ENCODE measurements around the gene PPP2R1B. TPM values are rescaled to one million over a fixed set of nuclear protein-coding genes. Genes with fewer than 3 reads are reported as not detected.
A peak's percentile ranks its signal among the peaks of the same experiment; 100 is the strongest.

PPP2R1B gene
- total and polyA plus RNA-seq, 7 experiments from 2014 or later, result 15.1 to 49.2 (median 33.1) TPM

DNA sequence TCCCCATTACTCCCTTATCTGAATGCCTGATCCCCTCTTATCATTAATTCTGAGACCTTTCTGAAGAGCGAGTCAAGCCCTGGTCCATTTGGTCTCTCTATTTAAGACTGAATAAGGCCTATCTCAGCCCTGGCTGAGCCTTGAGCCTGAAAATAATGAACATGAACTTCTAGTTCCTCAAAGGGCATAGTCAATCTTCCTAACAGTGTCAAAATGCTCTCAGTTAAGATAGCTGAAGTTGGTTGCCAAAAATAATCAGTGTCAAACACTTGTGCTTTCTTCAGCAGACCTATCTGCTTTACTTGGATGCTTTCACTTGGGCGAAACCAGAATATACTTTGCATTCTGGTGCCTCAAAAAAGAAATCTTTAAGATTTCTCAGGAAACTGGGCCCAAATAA, 42.6 kb upstream of the PPP2R1B start:
- Mint-ChIP-seq H3K4me3 (no peak overlapping the region), H3K9me3 (no peaks in the 10 kb centered on the region), H3K27ac (peak overlapping the region in 4 of 9 donors; percentile 19 to 68 (median 57)), H3K36me3 (peaks cover 19 to 68% (median 31%) of the 10 kb centered on the region in 5 donors), H3K4me1 (peaks cover 0 to 6% (median 0%) of the 10 kb centered on the region in 7 donors), H3K27me3 (no peaks in the 10 kb centered on the region)
- intact Hi-C loops (cut with micrococcal nuclease), result no loop called here
- ATAC-seq, result no peak
- no peaks in the 10 kb centered on the region for H3K4me1 ChIP-seq (ENCODE audit: control insufficient read depth in 2 of 2, insufficient read depth in 2 of 2, low read length in 2 of 2)
- CTCF ChIA-PET, result no interaction called here
- no peaks in the 10 kb centered on the region for H3K27me3 ChIP-seq (ENCODE audit: control insufficient read depth in 2 of 2, insufficient read depth in 2 of 2, low read length in 2 of 2)
- H3K9me3 ChIP-seq (ENCODE audit: control insufficient read depth in 2 of 3, low read length in 3 of 3), result no peaks in the 10 kb centered on the region
- H3K4me3 ChIP-seq (ENCODE audit: low read length), result no peak overlapping the region
- no peak for DNase-seq
- no peak overlapping the region for H3K27ac ChIP-seq (ENCODE audit: low read depth, low read length)
- H3K36me3 ChIP-seq (ENCODE audit: control insufficient read depth in 2 of 3, insufficient read depth in 3 of 3, low read length in 3 of 3), result peaks cover 0 to 52% (median 4%) of the 10 kb centered on the region in 3 experiments
- POLR2A ChIA-PET, result no interaction called here

DNA sequence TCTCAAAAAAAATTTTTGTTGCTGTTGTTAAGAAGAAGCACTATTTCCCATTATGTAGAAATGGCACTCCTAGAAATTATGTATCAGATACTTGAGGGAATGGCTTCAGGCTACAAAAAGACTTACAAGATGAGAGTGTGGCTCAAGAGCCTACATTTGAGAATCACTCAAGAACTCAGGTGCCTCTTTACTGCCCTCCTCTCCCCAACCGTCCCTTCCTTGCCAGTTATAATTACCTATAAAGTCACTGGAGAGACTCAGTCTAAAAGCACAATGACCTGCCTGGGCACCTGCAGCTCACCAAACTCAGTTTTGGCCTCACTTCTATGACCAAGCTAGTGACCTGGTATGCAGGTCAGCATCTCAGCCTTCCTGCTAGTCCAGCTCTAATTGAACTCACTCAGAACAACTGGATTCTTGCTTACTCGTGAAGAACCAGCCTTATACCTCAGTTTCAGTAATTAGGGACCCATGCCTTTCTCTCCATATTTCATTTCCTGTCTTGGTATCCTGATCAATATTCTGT, 41.9 kb upstream of the PPP2R1B start:
- H3K9me3 Mint-ChIP-seq, result no peaks in the 10 kb centered on the region
- H3K9me3 ChIP-seq (ENCODE audit: control insufficient read depth in 2 of 3, low read length in 3 of 3), result no peaks in the 10 kb centered on the region
- POLR2A ChIA-PET, result no interaction called here
- intact Hi-C loops (cut with micrococcal nuclease), result no loop called here
- H3K4me3 ChIP-seq (ENCODE audit: low read length), result no peak overlapping the region
- H3K27ac Mint-ChIP-seq, result peak overlapping the region in 3 of 9 donors; percentile 19 to 66 (median 48)
- peaks cover 0 to 6% (median 0%) of the 10 kb centered on the region in 7 donors for H3K4me1 Mint-ChIP-seq
- H3K27ac ChIP-seq (ENCODE audit: low read depth, low read length), result no peak overlapping the region
- H3K36me3 Mint-ChIP-seq, result peaks cover 19 to 68% (median 31%) of the 10 kb centered on the region in 5 donors
- H3K27me3 Mint-ChIP-seq, result no peaks in the 10 kb centered on the region
- no peak for ATAC-seq
- no peak for DNase-seq
- no peak overlapping the region for H3K4me3 Mint-ChIP-seq
- no peaks in the 10 kb centered on the region for H3K4me1 ChIP-seq (ENCODE audit: control insufficient read depth in 2 of 2, insufficient read depth in 2 of 2, low read length in 2 of 2)
- H3K27me3 ChIP-seq (ENCODE audit: control insufficient read depth in 2 of 2, insufficient read depth in 2 of 2, low read length in 2 of 2), result no peaks in the 10 kb centered on the region
- CTCF ChIA-PET, result no interaction called here
- H3K36me3 ChIP-seq (ENCODE audit: control insufficient read depth in 2 of 3, insufficient read depth in 3 of 3, low read length in 3 of 3), result peaks cover 0 to 56% (median 4%) of the 10 kb centered on the region in 3 experiments

DNA sequence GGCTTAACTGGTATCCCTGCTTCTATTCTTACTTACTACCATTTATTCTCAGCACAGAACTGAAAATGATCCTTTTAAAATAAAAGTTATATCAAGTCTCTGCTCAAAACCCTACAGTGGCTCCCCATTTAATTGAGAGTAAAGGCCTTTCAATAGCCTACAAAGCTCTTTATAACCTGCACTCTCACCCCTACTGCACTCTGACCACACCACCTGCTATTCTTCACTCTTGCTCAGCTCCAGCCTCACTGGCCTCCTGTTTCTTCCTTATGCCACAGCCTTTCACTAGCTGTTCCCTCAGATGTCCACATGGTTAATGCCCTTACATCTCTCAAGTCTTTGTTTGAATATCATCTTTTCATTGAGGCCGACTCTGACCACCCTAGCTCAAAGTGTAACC, 40.9 kb upstream of the PPP2R1B start:
- CTCF ChIA-PET, result interaction anchor here (0.6 to 1.0 kb wide), 3 partner anchors 14 to 135 kb away, joined by 3 read pairs; no protein-coding TSS in a partner anchor
- Histone ChIP-seq H3K36me3 (ENCODE audit: control insufficient read depth in 2 of 3, insufficient read depth in 3 of 3, low read length in 3 of 3) (peaks cover 0 to 61% (median 4%) of the 10 kb centered on the region in 3 experiments), H3K9me3 (ENCODE audit: control insufficient read depth in 2 of 3, low read length in 3 of 3) (no peaks in the 10 kb centered on the region), H3K27ac (ENCODE audit: low read depth, low read length) (no peak overlapping the region), H3K27me3 (ENCODE audit: control insufficient read depth in 2 of 2, insufficient read depth in 2 of 2, low read length in 2 of 2) (no peaks in the 10 kb centered on the region), H3K4me1 (ENCODE audit: control insufficient read depth in 2 of 2, insufficient read depth in 2 of 2, low read length in 2 of 2) (no peaks in the 10 kb centered on the region), H3K4me3 (ENCODE audit: low read length) (no peak overlapping the region)
- no peak overlapping the region for H3K4me3 Mint-ChIP-seq
- H3K27ac Mint-ChIP-seq, result peak overlapping the region in 1 of 9 donors; percentile 17
- H3K4me1 Mint-ChIP-seq, result peaks cover 0 to 13% (median 0%) of the 10 kb centered on the region in 7 donors
- no peak for ATAC-seq
- H3K9me3 Mint-ChIP-seq, result no peaks in the 10 kb centered on the region
- POLR2A ChIA-PET, result no interaction called here
- intact Hi-C loops (cut with micrococcal nuclease), result no loop called here
- H3K36me3 Mint-ChIP-seq, result peaks cover 24 to 71% (median 40%) of the 10 kb centered on the region in 5 donors
- DNase-seq, result no peak
- no peaks in the 10 kb centered on the region for H3K27me3 Mint-ChIP-seq

DNA sequence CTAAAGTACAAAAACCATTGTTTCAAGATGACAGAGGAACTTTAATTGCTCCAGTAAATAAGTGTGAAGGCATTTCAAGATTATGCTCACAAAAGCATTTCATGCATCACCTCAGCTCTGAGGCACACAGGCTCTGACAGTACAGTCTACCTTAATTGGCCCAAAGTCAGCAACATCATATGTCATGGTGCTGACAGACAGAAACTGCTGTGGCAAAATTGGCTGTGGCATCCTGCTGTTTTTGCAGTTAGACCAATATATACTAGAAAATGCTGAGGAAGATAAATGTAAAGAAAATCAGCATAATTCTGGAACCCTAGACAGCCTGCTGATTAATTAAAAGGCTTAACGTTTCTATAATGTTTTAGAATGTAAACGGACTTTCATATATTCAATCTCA, 34.9 kb upstream of the PPP2R1B start:
- Mint-ChIP-seq H3K9me3 (peaks cover 3 to 25% (median 7%) of the 10 kb centered on the region in 11 donors), H3K27me3 (no peaks in the 10 kb centered on the region), H3K4me1 (peaks cover 0 to 11% (median 4%) of the 10 kb centered on the region in 7 donors), H3K4me3 (no peak overlapping the region), H3K36me3 (peaks cover 29 to 87% (median 65%) of the 10 kb centered on the region in 5 donors), H3K27ac (no peak overlapping the region)
- H3K27me3 ChIP-seq (ENCODE audit: control insufficient read depth in 2 of 2, insufficient read depth in 2 of 2, low read length in 2 of 2), result no peaks in the 10 kb centered on the region
- peaks cover 0 to 45% (median 6%) of the 10 kb centered on the region in 3 experiments for H3K36me3 ChIP-seq (ENCODE audit: control insufficient read depth in 2 of 3, insufficient read depth in 3 of 3, low read length in 3 of 3)
- DNase-seq, result no peak
- intact Hi-C loops (cut with micrococcal nuclease), result no loop called here
- no peak overlapping the region for H3K4me3 ChIP-seq (ENCODE audit: low read length)
- no peaks in the 10 kb centered on the region for H3K4me1 ChIP-seq (ENCODE audit: control insufficient read depth in 2 of 2, insufficient read depth in 2 of 2, low read length in 2 of 2)
- peaks cover 0 to 13% (median 0%) of the 10 kb centered on the region in 3 experiments for H3K9me3 ChIP-seq (ENCODE audit: control insufficient read depth in 2 of 3, low read length in 3 of 3)
- POLR2A ChIA-PET, result no interaction called here
- H3K27ac ChIP-seq (ENCODE audit: low read depth, low read length), result no peak overlapping the region
- ATAC-seq, result no peak
- CTCF ChIA-PET, result no interaction called here

DNA sequence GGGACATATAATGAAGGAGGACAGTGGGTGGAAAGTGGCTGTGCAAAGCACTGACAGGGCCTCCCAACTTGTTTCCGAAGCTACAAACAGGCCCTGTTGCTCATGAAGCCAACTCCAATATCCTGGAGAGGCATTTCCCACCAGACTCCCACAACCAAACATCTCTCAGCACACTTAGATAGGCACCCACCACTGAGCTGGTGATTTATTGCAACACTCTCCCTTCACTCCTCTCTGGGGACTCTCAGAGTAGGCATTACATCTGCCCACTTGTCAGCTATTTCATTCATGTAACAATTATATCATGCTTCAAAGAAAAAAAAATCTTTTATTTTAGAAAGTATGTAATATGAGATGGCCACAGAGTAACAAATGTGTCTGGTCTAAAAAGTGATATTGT, 32.1 kb upstream of the PPP2R1B start:
- H3K4me3 ChIP-seq (ENCODE audit: low read length), result no peak overlapping the region
- peaks cover 0 to 26% (median 6%) of the 10 kb centered on the region in 3 experiments for H3K36me3 ChIP-seq (ENCODE audit: control insufficient read depth in 2 of 3, insufficient read depth in 3 of 3, low read length in 3 of 3)
- no peak overlapping the region for H3K4me3 Mint-ChIP-seq
- DNase-seq, result no peak
- ChIA-PET CTCF (no interaction called here), POLR2A (no interaction called here)
- H3K4me1 ChIP-seq (ENCODE audit: control insufficient read depth in 2 of 2, insufficient read depth in 2 of 2, low read length in 2 of 2), result no peaks in the 10 kb centered on the region
- no peak overlapping the region for H3K27ac Mint-ChIP-seq
- H3K36me3 Mint-ChIP-seq, result peaks cover 31 to 72% (median 59%) of the 10 kb centered on the region in 5 donors
- ATAC-seq, result no peak
- peaks cover 3 to 25% (median 7%) of the 10 kb centered on the region in 11 donors for H3K9me3 Mint-ChIP-seq
- H3K4me1 Mint-ChIP-seq, result peaks cover 0 to 11% (median 4%) of the 10 kb centered on the region in 7 donors
- H3K9me3 ChIP-seq (ENCODE audit: control insufficient read depth in 2 of 3, low read length in 3 of 3), result peaks cover 0 to 13% (median 0%) of the 10 kb centered on the region in 3 experiments
- H3K27ac ChIP-seq (ENCODE audit: low read depth, low read length), result no peak overlapping the region
- intact Hi-C loops (cut with micrococcal nuclease), result no loop called here
- H3K27me3 Mint-ChIP-seq, result no peaks in the 10 kb centered on the region
- no peaks in the 10 kb centered on the region for H3K27me3 ChIP-seq (ENCODE audit: control insufficient read depth in 2 of 2, insufficient read depth in 2 of 2, low read length in 2 of 2)

DNA sequence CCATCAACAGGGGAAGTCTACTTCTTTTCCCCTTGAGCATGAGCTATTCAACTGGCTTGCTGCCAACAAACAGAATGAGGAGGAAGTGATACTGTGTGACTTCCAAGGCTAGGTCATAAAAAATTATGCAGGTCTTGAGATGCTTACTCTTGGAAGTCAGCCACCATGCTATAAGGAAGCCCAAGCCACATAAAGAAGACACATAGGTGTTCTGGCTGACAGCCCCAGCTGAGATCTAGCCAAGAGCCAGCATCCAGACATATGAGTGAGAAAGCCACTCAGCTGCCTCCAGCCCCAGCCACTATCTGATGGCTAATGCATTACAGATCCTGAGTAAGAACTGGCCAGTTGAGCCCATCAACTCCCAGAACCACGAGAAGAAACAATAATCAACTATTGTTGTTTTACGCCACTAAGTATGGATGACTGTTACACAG, 31.0 kb upstream of the PPP2R1B start:
- H3K27ac Mint-ChIP-seq, result peak overlapping the region in 1 of 9 donors; percentile 66
- H3K27me3 Mint-ChIP-seq, result no peaks in the 10 kb centered on the region
- H3K4me1 ChIP-seq (ENCODE audit: control insufficient read depth in 2 of 2, insufficient read depth in 2 of 2, low read length in 2 of 2), result no peaks in the 10 kb centered on the region
- H3K36me3 ChIP-seq (ENCODE audit: control insufficient read depth in 2 of 3, insufficient read depth in 3 of 3, low read length in 3 of 3), result peaks cover 0 to 24% (median 6%) of the 10 kb centered on the region in 3 experiments
- ChIA-PET CTCF (interaction anchor here (1.0 to 1.8 kb wide), 2 partner anchors 17 to 210 kb away, joined by 3 to 4 read pairs; no protein-coding TSS in a partner anchor), POLR2A (no interaction called here)
- H3K27me3 ChIP-seq (ENCODE audit: control insufficient read depth in 2 of 2, insufficient read depth in 2 of 2, low read length in 2 of 2), result no peaks in the 10 kb centered on the region
- no peak overlapping the region for H3K27ac ChIP-seq (ENCODE audit: low read depth, low read length)
- peaks cover 3 to 25% (median 7%) of the 10 kb centered on the region in 11 donors for H3K9me3 Mint-ChIP-seq
- no peak overlapping the region for H3K4me3 ChIP-seq (ENCODE audit: low read length)
- peaks cover 0 to 7% (median 4%) of the 10 kb centered on the region in 7 donors for H3K4me1 Mint-ChIP-seq
- no peak for DNase-seq
- intact Hi-C loops (cut with micrococcal nuclease), result no loop called here
- H3K4me3 Mint-ChIP-seq, result no peak overlapping the region
- ATAC-seq, result peak; percentile 46
- peaks cover 25 to 63% (median 51%) of the 10 kb centered on the region in 5 donors for H3K36me3 Mint-ChIP-seq
- peaks cover 0 to 13% (median 0%) of the 10 kb centered on the region in 3 experiments for H3K9me3 ChIP-seq (ENCODE audit: control insufficient read depth in 2 of 3, low read length in 3 of 3)

Measured in naive thymus-derived CD4-positive, alpha-beta T cell (primary cell).